Amniotic epithelial cell (primary cell): ENCODE measurements around the gene NUDT22.
A peak's percentile ranks its signal among the peaks of the same experiment; 100 is the strongest.

Experiments used
- DNase-seq: peaks from one replicate; pipeline ENCODE4 v3.0.0-alpha.2; 2010; ENCODE audit warnings: low read depth

NUDT22 gene

GRCh38 chr11:64227405-64227956, 1.4 kb downstream of the NUDT22 start:
- no peak for DNase-seq

GRCh38 chr11:64229090-64229743, 3.1 kb downstream of the NUDT22 start:
- DNase-seq, result no peak

GRCh38 chr11:64229744-64230170, 3.7 kb downstream of the NUDT22 start:
- DNase-seq, result no peak

GRCh38 chr11:64230171-64230984, 4.3 kb downstream of the NUDT22 start, which contains the start of gene DNAJC4:
Gene DNAJC4, plus strand, starts transcription at chr11:64230548. Its CDS starts 307 bp downstream, at chr11:64230855.
- DNase-seq, result peak; percentile 84

GRCh38 chr11:64230985-64231365, 4.9 kb downstream of the NUDT22 start:
- no peak for DNase-seq

- DNase-seq, result no peak
These were observed 5.5 kb downstream of the NUDT22 start for GRCh38 chr11:64231546-64231945.

GRCh38 chr11:64232182-64232966, 6.3 kb downstream of the NUDT22 start:
- DNase-seq, result no peak

GRCh38 chr11:64232967-64233315, 6.9 kb downstream of the NUDT22 start:
- no peak for DNase-seq

GRCh38 chr11:64233913-64234586, 8.0 kb downstream of the NUDT22 start, which contains the start of gene VEGFB:
Gene VEGFB, plus strand, starts transcription at chr11:64234584. Its CDS starts 250 bp downstream, at chr11:64234834.
- DNase-seq, result no peak

GRCh38 chr11:64234647-64235379, 8.7 kb downstream of the NUDT22 start:
- DNase-seq, result no peak

- no peak for DNase-seq
These were observed 9.5 kb downstream of the NUDT22 start for GRCh38 chr11:64235437-64236161.

- no peak for DNase-seq
These were observed 11.4 kb downstream of the NUDT22 start for GRCh38 chr11:64237484-64237951.

GRCh38 chr11:64238076-64238475, 12.0 kb downstream of the NUDT22 start:
- DNase-seq, result no peak

- no peak for DNase-seq
These were observed 12.9 kb downstream of the NUDT22 start for GRCh38 chr11:64238999-64239398.

GRCh38 chr11:64239662-64240434, 13.8 kb downstream of the NUDT22 start:
- DNase-seq, result no peak

GRCh38 chr11:64240435-64241240, 14.6 kb downstream of the NUDT22 start, which contains the start of gene FKBP2:
Gene FKBP2, plus strand, starts transcription at chr11:64241095. Its CDS starts 1,293 bp downstream, at chr11:64242388.
- peak; percentile 93 for DNase-seq

GRCh38 chr11:64241241-64241490, 15.1 kb downstream of the NUDT22 start:
- peak; percentile 98 for DNase-seq

- no peak for DNase-seq
These were observed 15.7 kb downstream of the NUDT22 start for GRCh38 chr11:64241491-64242374.
